Spinal cord (tissue), 10 donors: ENCODE data around the gene FRY. TPM values are rescaled to one million over a fixed set of nuclear protein-coding genes. Genes with fewer than 3 reads are reported as not detected.
"Not testable (repeated sequence)": the region's sequence is repeated elsewhere in the genome, so short reads cannot be mapped to it uniquely, and the experiment has no call there.

Experiments
- DNase-seq, 6 donors: peaks; one replicate each; pipeline versions ENCODE4 v3.0.0 to v3.0.0-alpha.2; 2013 to 2015; ENCODE audit warnings: low spot score in 6 of 6, low read depth in 4 of 6
- H3K27ac ChIP-seq: one replicate; pipeline ENCODE4 v1.5.1; 2013; ENCODE audit warnings: low read depth, low read length, control low read depth
- H3K27me3 ChIP-seq: one replicate; pipeline ENCODE4 v1.6.1; 2013; ENCODE audit warnings: low read length; ENCODE audit not compliant: control insufficient read depth, insufficient read depth
- H3K36me3 ChIP-seq: one replicate; pipeline ENCODE4 v1.6.1; 2013; ENCODE audit warnings: low read length; ENCODE audit not compliant: control insufficient read depth, insufficient read depth
- H3K4me1 ChIP-seq: one replicate; pipeline ENCODE4 v1.6.1; 2013; ENCODE audit warnings: low read length; ENCODE audit not compliant: control insufficient read depth, insufficient read depth
- H3K4me3 ChIP-seq: one replicate; pipeline ENCODE4 v1.5.1; 2013; ENCODE audit warnings: low read depth, low read length, control low read depth
- H3K9me3 ChIP-seq: one replicate; pipeline ENCODE4 v1.6.1; 2013; ENCODE audit warnings: low read length; ENCODE audit not compliant: control insufficient read depth, insufficient read depth
- WGBS: methylation state at CpG from one replicate; pipeline ENCODE4 v1.1.5; 2013; ENCODE audit warnings: missing lambda C conversion rate; ENCODE audit not compliant: insufficient coverage; 5-methylcytosine and 5-hydroxymethylcytosine counted together
- long read RNA-seq, 4 donors: transcript quantifications; one replicate each; lab custom pipeline, GENCODE V29; 2026
- polyA plus RNA-seq, 2 donors: library from polyadenylated mRNA; unstranded; fragments of 120-200 nt; gene quantifications; one replicate each; pipeline ENCODE4 v1.2.1, GENCODE V29; 2013; ENCODE audit not compliant: insufficient read length in 2 of 2
- total RNA-seq, 2 donors: library from RNA; depleted of rRNA in 1 of 2; stranded (reverse); fragments of 120-200 nt in 1 of 2; fragments of >200 nt in 1 of 2; gene quantifications; one replicate each; pipeline versions ENCODE4 v1.2.3 to v1.2.4, GENCODE V29; 2013 to 2014
- donor health status: healthy.

The FRY gene
- 10 to 100 TPM; 55.9 to 88.8 TPM for total RNA-seq
- polyA plus RNA-seq = 10 to 100 TPM; 96.7 to 97.8 TPM
- long read RNA-seq, donor 1 = 0 reads
- long read RNA-seq, donor 2, partial matches to known transcripts = 0 of 3 reads
- long read RNA-seq, donor 2, other reads (novel, unspliced or antisense) = 0 of 3 reads
- long read RNA-seq, donor 3, partial matches to known transcripts = 10 of 10 reads
- long read RNA-seq, donor 3, other reads (novel, unspliced or antisense) = 0 of 10 reads
- long read RNA-seq, donor 4 = 0 reads

DNA sequence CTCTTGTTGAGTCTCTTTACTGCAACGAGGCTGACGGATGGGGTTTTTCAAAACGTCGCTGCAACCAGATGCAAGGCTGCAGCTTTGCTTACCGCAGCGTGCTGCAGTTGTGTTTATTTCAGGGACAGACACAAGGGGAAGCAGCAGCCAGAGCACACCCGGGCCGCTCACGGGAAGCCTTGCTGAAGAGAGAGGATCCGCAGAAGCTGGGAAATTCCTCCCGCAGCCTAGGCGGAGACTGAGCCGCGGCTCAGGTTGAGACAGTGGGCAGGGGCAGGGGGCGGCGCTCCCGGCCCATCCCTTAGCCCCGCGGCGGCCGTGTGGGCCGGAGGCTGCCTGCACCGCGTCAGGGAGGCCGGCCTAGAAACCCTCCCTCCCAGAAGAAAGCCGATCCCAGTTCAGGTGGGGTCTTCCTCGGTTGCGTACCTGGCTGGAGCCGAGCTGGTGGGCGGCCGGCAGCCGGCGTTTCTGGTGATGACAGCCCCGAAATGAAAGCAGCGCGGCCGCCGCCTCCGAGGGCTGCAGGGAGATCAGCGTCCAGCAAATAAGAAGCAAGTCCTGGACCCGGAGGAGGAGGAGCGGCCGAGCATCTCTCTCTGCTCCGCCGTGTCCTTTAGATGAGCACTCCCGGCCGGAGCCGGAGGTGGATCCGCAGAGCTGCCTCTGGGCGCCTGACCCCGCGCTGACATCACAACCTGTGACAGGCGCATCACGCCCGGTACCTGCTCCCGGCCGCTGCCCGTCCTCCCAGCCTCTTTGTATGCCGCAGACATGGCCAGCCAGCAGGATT lies at the start of gene FRY:
FRY (plus strand) TSS at position 750 of the 790 bp plus-strand sequence; CDS start at position 772, 22 bp downstream.
- Histone ChIP-seq H3K4me3 (peak within 1 kb of the TSS; percentile 82), H3K4me1 (peaks cover 3% of the 10 kb centered on the region), H3K9me3 (no peaks in the 10 kb centered on the region), H3K27ac (peak within 1 kb of the TSS; percentile 93), H3K36me3 (no peaks in the 10 kb centered on the region), H3K27me3 (no peaks in the 10 kb centered on the region)
- under 1% methylated on average over 59 of the region's 59 CpGs for WGBS
- peak; percentile 45 to 93 (median 60) for DNase-seq

- Histone ChIP-seq H3K27ac (no peak overlapping the region), H3K4me3 (no peak overlapping the region), H3K4me1 (peaks cover 8% of the 10 kb centered on the region), H3K27me3 (no peaks in the 10 kb centered on the region), H3K9me3 (no peaks in the 10 kb centered on the region), H3K36me3 (no peaks in the 10 kb centered on the region)
- WGBS = no CpG with 5 or more reads among the region's 2 CpGs
- DNase-seq = no peak
These were observed 49.5 kb upstream of the FRY start for GRCh38 chr13:31982124-31982523.

GRCh38 chr13:31982540-31982939 lies 49.0 kb upstream of the FRY start:
- Histone ChIP-seq H3K9me3 (no peaks in the 10 kb centered on the region), H3K27me3 (no peaks in the 10 kb centered on the region), H3K27ac (no peak overlapping the region), H3K36me3 (no peaks in the 10 kb centered on the region), H3K4me3 (no peak overlapping the region), H3K4me1 (peaks cover 8% of the 10 kb centered on the region)
- DNase-seq = peak; percentile 13 to 81 (median 43)
- WGBS = no CpG with 5 or more reads among the region's 5 CpGs

DNA sequence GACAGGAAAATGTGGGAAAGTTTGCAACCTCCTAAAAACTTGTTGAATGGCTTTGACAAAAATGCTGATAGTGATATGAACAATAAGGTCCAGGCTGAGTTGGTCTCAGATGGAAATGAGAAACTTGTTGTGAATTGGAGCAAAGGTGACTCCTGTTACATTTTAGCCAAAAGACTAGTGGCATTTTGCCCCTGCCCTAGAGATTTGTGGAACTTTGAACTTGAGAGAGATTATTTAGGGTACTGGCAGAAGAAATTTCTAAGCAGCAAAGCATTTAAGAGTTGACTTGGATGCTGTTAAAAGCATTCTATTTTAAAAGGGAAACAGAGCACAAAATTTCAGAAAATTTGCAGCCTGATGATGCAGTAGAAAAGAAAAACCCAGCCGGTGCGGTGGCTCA lies 47.9 kb upstream of the FRY start:
- H3K4me3 ChIP-seq, H3K36me3 ChIP-seq, H3K9me3 ChIP-seq, H3K4me1 ChIP-seq, DNase-seq, H3K27me3 ChIP-seq, H3K27ac ChIP-seq: not testable (repeated sequence)
- WGBS = no CpG with 5 or more reads among the region's 2 CpGs

- H3K4me3 ChIP-seq, DNase-seq, H3K27ac ChIP-seq, H3K9me3 ChIP-seq, H3K36me3 ChIP-seq, H3K4me1 ChIP-seq, H3K27me3 ChIP-seq: not testable (repeated sequence)
- WGBS = 97% methylated on average over 2 of the region's 4 CpGs
These were observed 47.2 kb upstream of the FRY start for GRCh38 chr13:31984388-31984787.

DNA sequence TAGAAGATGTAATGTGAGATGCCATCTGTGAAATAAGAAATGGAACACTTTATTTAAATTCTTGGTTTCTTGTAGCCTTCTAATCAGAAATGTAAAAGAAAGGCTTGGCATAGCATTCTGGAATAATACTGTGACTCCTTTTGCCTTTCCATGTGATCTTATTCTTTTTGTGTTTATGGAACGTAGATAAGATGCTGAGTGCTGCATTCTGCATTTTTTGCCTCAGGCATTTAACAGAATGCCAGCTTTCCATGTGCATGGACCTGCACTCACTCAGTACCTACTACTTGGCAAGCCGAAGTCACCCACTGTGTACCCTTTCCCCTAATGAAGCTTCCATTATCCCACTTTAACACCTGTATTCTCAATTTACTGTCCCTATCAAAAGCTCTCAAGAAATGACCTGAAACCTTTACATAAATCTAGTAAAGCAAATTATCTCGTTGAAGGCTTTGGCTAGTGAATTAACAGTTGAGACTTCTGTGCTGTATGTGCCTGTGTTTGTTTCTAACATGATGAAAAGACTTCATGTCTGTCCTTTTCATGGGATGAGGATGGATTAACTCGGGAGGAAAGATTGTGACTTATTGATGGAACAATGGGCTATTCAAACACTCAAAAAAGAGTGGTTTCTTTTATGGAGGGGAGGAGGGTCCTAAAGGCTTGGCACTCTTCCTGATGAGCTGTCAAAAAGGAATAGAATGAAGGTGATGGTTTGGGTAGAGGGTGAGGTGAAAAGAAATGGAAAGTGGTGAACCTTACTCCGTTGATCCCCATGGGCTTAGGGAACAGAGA lies 44.7 kb upstream of the FRY start:
- Histone ChIP-seq H3K4me3 (no peak overlapping the region), H3K27me3 (no peaks in the 10 kb centered on the region), H3K27ac (no peak overlapping the region), H3K9me3 (no peaks in the 10 kb centered on the region), H3K36me3 (no peaks in the 10 kb centered on the region), H3K4me1 (peaks cover 8% of the 10 kb centered on the region)
- 64% methylated on average over 3 of the region's 5 CpGs for WGBS
- peak in 1 of 6 donors; percentile 29 for DNase-seq

- Histone ChIP-seq H3K27ac (no peak overlapping the region), H3K4me3 (no peak overlapping the region), H3K27me3 (no peaks in the 10 kb centered on the region), H3K36me3 (no peaks in the 10 kb centered on the region), H3K9me3 (no peaks in the 10 kb centered on the region), H3K4me1 (peaks cover 8% of the 10 kb centered on the region)
- 100% methylated on average over 1 of the region's 2 CpGs for WGBS
- DNase-seq = no peak
These were observed 43.9 kb upstream of the FRY start for GRCh38 chr13:31987535-31988170.

DNA sequence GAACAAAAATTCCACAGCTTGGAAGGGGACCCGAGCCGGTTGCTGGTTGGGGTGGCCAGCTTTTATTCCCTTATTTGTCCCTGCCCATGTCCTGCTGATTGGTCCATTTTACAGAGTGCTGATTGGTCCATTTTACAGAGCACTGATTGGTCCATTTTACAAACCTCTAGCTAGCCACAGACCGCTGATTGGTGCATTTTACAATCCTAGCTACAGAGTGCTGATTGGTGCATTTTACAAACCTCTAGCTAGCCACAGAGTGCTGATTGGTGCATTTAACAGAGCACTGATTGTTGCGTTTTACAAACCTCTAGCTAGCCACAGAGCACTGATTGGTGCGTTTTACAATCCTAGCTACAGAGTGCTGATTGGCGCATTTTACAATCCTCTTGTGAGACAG lies 37.2 kb upstream of the FRY start:
- not testable (repeated sequence) for DNase-seq, H3K27ac ChIP-seq, H3K36me3 ChIP-seq, H3K27me3 ChIP-seq, H3K4me3 ChIP-seq, H3K9me3 ChIP-seq, H3K4me1 ChIP-seq
- WGBS = 97% methylated on average over 6 of the region's 6 CpGs

DNA sequence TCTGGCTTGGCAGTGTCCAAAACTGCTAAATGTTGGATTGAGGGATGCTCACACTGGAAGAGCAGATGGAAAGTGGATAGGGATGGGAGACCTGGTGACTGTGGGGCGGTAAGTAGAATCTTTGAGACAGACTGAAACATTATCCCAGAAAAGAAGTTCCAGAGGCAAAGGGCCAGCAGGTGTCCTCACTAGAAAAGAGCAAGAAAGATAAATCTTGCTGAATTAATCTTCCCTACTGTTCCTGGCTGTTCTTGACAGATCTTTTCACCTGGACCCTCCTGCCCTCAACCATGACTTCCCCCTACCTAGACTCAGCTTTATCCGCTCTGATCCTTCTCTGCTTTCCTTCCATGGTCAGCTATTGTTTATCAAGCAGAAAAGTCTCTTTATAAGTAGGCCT lies 35.0 kb upstream of the FRY start:
- Histone ChIP-seq H3K4me3 (no peak overlapping the region), H3K27ac (no peak overlapping the region), H3K36me3 (no peaks in the 10 kb centered on the region), H3K9me3 (no peaks in the 10 kb centered on the region), H3K4me1 (no peaks in the 10 kb centered on the region), H3K27me3 (no peaks in the 10 kb centered on the region)
- no peak for DNase-seq
- 0% methylated on average over 1 of the region's 2 CpGs for WGBS
